ENCODE measurements around the gene GPER1.
A peak's percentile ranks its signal among the peaks of the same experiment; 100 is the strongest.

GPER1 gene

DNA sequence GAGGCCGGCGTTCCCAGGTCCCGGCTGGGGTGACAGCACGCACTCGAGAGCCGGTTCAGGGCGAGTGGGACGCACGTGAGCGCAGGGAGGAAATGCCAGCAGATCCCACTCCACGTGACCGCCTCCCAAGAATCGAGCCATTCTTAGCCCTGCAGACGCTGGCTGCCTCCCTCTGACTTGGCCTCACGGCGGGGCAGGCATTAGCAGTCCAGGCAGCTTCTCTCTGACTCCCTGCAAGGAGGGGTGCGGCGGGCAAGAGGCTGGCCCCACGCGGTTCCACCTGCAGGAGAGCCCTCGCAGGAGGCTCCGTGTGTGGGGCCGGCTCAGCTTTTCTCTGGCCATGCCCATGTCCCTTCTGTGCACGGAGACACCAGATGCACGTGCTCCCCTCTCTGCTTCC is 33.5 kb upstream of the GPER1 start:
- DNase-seq, result no peak

DNA sequence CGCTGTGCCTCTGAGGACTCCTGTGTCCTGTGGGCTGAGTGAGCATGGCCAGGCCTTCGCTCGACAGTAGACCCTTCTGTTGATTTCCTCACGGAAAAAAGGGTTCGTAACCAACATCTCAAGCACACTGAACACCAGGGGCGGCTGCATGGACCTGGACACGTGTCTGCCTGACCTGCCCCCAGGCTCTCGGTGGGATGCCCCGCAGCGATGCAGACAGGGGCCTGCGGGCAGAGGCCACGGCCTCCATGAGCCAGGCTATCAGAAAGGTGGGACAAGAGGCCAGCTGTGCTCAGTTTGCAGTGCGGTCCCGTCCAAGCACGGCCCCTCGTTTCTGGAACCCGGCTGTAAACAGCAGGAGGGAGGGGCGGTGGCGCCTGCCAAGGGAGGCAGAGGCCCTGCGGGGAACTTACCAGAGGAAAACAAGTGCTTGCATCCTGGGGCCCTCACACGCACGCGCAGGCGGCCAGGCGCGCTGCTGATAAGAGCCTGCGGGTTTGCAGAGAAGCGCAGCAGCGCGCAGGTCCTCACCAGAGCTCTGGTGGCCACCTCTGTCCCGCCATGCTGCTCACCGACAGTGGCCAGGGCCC is 33.0 kb upstream of the GPER1 start:
- DNase-seq, result no peak

DNA sequence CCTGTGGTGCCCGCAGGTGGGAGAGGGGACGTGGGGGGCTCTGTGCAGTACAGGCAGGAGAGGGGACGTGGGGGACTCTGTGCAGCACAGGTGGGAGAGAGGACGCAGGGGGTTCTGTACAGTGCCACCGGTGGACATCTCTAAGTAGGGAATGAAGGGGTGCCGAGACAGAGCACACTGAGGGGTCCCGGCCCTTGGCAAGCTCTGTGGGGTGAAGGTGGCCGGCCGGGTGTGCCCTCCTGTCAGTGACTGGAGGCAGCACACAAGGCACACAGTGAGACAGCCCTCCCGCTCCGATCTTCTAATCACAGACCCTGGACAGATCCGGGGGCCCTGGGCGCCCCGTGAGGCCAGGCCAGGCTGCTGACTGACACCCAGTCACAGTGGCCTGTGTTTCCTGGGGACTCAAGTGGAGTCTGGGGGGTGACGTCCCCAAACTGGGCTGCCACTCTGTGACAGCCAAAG is 32.4 kb upstream of the GPER1 start:
- DNase-seq, result no peak

DNA sequence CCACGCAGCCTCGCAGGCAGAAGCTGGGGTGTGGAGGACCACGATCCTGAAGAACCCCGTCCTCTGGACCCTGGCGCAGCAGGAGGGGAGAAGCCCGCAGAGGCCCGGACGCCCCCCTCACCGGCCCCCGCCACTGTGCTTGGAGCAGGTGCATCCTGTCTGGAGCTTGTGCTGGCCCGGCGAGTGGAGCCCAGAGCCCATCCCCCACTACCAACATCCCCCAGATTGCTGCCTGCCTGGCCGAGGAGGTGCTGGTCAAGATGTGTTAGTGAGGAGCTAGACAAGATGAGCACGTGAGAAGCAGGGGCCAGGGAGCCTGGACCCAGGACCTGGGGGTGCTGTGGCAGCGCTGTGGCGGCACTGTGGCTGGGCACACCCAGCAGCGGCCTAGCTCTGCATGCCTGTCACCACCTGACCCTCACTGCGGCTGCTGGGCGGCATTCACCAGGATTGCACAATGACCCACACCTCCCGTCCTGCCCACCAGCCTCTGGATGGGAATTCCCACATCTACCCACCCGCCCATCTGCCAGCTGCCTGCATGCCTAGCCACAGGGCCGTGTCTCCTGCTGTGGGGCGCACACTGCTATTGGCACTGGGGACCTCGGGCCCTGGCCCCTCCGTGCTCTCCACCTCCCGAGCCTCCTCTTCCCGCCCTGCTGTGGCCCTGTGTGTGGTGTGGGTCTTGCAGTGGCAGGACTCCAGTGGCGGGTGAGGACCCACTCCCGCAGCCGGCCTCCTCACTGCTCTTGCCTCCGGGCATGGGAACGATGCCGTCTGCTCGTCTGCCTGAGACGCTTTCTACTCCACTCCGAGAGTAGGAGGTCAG is 31.7 kb upstream of the GPER1 start:
- DNase-seq, result no peak

DNA sequence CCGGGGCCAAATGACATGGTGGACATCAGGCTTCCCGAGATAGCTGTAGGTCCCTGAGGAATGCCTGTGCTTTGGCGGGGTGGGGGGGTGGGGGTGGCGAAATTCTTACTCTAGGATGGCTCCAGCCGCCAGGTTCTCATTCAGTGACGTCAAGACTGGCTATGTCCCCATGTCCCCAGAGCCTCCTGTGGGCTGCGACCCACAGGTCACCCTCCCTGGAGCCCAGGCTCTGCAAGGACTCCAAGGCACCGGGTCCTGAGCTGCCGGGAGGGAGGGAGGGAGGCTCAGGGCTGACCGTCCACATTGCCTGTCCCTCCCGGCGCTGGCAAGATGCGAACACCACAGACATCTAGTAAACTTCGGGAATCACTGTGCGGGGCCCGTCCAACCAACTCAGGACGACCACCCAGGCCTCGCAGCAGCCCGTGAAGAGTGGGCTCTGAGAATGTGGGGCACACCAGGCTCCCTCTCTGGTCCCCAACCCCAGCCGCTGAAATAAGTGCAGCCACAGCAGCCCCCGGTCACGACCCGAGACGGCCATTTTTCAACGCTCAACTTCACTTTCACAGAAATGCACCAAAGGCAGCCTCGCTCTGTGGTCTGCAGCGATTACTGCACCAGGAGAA is 31.0 kb upstream of the GPER1 start:
- DNase-seq, result no peak

DNA sequence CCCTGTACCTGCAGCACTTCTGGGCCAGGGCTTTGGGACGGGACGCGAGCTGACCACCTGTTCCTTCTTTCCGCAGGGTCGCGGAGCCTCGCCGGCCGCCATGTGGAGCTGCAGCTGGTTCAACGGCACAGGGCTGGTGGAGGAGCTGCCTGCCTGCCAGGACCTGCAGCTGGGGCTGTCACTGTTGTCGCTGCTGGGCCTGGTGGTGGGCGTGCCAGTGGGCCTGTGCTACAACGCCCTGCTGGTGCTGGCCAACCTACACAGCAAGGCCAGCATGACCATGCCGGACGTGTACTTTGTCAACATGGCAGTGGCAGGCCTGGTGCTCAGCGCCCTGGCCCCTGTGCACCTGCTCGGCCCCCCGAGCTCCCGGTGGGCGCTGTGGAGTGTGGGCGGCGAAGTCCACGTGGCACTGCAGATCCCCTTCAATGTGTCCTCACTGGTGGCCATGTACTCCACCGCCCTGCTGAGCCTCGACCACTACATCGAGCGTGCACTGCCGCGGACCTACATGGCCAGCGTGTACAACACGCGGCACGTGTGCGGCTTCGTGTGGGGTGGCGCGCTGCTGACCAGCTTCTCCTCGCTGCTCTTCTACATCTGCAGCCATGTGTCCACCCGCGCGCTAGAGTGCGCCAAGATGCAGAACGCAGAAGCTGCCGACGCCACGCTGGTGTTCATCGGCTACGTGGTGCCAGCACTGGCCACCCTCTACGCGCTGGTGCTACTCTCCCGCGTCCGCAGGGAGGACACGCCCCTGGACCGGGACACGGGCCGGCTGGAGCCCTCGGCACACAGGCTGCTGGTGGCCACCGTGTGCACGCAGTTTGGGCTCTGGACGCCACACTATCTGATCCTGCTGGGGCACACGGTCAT is 30.3 kb upstream of the GPER1 start:
- no peak for DNase-seq

DNA sequence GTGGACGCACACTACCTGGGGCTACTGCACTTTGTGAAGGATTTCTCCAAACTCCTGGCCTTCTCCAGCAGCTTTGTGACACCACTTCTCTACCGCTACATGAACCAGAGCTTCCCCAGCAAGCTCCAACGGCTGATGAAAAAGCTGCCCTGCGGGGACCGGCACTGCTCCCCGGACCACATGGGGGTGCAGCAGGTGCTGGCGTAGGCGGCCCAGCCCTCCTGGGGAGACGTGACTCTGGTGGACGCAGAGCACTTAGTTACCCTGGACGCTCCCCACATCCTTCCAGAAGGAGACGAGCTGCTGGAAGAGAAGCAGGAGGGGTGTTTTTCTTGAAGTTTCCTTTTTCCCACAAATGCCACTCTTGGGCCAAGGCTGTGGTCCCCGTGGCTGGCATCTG is 29.6 kb upstream of the GPER1 start:
- no peak for DNase-seq

DNA sequence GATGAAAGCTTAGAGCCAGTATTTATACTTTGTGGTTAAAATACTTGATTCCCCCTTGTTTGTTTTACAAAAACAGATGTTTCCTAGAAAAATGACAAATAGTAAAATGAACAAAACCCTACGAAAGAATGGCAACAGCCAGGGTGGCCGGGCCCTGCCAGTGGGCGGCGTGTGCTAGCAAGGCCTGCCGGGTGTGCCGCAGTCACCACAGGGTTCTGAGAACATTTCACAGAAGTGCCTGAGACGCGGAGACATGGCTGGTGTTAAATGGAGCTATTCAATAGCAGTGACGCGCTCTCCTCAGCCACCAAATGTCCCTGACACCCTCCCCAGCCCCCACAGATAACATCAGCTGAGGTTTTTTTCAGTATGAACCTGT is 29.1 kb upstream of the GPER1 start:
- no peak for DNase-seq

DNA sequence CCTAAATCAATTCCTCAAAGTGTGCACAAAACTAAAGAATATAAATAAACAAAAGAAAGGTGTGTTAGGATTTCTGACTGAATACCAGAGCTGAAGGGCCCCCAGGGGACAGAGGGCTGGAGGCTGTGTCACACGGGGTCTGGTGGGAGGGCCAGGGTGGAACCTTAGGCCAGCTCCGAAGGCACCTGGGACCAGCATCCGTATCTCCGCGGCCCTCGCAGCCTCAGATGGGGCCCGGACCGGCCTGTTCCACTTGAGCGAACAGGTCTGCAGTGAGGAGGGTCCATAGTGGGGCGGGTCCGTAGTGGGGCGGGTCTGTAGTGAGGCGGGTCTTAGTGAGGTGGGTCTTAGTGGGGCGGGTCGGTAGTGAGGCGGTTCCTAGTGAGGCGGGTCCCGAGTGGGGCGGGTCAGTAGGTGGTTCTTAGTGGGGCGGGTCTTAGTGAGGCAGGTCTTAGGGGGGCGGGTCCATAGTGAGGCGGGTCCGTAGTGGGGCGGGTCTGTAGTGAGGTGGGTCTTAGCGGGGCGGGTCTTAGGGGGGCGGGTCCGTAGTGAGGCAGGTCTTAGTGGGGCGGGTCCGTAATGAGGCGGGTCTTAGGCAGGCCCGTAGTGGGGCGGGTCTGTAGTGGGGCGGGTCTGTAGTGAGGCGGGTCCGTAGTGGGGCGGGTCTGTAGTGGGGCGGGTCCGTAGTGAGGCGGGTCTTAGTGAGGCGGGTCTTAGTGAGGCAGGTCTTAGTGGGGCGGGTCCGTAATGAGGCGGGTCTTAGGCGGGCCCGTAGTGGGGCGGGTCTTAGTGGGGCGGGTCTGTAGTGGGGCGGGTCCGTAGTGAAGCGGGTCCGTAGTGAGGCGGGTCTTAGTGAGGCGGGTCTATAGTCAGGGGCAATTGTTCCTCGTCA is 28.5 kb upstream of the GPER1 start:
- DNase-seq, result no peak

DNA sequence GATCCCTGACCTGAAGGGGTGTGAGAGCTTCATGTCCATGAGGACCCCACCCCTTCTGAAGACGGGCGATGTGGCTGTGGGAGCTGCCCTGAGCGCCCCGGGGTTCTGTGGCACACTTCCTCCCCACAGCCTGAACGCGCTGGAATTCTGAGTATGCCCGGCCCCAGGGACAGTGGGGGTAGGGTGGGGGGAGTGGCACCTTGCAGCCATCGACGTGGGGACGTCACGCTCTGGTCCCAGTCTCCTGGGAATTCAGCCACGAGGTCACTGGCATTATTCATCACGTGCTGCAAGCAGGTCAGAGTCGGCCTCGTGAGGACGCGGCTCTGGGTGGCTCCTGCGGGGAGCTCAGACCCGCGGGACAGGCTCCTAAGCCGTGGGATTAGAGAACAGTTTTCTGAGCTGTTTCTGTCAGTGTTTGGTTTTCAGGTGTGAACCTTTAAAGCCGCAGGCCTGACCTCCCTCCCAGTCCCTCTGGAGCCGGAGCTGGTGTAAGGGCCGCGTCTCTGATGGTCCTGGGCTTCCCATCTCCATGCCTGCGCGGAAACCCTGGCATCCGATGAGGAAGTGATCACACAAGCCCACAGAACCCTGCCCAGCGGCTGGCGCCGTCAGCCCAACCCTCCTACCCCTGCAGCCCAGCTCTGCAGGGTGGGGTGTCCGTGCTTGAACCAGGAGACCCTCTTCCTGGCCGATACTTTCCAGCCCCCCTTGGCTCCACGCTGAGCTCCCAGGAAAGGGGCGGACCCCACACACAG is 27.4 kb upstream of the GPER1 start:
- DNase-seq, result no peak

DNA sequence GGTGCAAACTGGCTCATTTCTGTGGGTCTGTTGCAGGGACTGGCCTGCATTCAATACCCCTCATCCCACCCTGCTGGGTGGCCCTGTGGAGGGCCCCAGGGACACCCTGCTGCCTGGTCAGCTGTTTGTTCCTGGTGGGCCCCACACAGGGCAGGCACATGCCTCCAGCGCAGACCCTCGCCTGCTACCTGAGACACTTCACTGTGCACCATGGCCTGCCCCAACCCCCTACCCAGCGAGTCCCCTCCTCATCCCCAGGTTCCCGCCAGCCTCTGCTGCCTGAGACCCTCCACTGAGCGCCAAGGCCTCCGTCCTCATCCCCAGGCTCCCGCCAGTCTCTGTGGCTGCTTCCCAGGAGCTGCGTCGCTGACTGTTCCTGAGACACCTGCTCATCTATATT is 26.7 kb upstream of the GPER1 start:
- no peak for DNase-seq

DNA sequence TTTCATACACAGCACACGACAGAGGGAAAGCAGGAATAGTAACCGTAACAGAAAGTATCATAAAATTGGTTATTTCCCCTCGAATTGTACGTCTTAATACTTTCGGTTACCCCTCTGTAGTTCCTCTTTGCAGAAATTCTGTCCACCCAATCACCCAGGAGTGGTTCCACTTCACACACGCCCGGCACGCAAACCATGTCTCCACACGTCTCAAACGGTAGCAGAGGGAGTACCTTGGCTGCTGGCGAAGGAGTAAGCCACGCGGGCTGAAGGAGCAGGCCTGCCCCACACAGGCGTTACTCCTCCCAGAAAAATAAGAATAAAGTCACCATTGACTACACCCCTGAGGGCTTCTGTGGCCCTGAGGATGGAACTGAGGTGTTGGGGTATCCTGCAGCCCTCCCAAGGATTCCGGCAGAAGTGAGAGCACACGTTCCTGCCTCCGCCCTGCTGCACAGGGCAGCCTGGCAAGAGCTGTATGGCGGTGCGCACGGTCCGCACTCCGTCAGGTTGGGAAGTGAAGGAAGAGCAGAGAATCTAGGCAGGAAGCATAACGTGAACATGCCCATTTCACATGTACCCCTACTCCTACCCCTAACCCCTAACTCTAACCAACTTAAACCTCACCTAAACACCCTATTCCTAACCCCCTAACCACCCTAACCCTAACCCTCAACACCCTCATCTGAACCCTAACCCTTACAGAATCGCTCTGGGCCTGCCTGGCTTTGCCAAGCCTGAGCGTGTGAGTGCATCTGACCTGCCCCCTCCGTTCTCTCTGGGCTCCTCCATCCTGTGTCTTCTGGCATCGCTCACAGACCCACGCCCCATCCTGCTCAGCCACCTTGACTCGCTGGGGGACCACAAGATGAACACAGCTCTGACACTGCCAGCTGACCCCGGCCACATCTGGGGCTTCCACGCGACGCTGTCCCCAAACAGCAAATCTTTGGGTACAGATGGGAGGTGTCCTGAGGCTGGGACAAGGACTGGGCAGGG is 25.3 kb upstream of the GPER1 start:
- no peak for DNase-seq

DNA sequence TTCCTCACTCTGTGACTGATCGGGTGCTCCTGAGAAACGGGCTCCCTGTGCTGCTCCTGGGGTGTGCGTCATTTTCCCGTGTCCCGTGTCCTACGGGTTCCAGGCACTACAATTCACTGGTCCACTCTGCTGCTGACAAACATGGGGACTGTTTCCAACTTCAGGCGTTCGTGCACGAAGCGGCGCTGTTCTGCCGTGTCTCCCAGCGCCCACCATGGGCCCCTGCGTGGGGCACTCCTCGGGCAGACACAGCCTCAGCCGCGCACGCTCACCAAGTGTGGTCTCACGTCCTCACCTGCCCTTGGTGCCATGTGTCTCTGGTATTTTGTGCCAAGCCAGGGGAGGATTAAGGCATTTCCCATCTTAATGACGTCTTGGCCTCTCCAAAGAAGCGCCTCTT is 24.6 kb upstream of the GPER1 start:
- no peak for DNase-seq

DNA sequence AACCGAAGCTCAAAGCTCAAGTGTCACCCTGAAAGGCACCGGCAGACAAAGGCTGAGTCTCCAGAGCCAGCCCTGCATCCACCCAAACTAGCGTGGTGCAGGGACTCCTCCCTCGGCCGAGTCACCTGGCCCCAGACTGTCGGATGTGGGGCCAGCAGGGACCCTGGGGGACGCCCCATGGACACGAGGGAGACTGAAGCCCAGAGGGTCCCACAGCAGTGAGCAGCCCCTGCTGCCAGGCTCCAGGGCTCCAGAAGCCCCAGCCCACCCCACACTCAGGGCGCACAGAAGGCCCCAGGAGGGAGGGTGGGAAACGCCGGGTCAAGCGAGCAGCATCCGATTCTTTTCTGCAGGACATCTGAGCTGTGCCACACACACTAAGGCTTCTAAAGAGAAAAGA is 23.3 kb upstream of the GPER1 start:
- no peak for DNase-seq

DNA sequence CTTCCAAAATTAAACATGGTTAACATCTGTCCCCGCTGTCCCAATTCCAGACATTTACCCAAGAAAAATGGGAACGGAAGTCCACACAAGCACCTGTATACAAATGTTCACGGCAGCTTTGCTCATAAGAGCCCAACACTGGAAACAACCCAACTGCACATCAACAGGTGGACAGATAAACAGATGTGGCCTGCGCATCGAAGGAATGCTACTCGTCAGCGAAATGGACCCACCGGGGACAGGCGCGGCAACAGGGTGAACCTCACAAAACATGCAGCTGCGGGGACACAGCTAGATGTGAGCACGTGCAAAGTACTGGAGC is 22.7 kb upstream of the GPER1 start:
- no peak for DNase-seq

DNA sequence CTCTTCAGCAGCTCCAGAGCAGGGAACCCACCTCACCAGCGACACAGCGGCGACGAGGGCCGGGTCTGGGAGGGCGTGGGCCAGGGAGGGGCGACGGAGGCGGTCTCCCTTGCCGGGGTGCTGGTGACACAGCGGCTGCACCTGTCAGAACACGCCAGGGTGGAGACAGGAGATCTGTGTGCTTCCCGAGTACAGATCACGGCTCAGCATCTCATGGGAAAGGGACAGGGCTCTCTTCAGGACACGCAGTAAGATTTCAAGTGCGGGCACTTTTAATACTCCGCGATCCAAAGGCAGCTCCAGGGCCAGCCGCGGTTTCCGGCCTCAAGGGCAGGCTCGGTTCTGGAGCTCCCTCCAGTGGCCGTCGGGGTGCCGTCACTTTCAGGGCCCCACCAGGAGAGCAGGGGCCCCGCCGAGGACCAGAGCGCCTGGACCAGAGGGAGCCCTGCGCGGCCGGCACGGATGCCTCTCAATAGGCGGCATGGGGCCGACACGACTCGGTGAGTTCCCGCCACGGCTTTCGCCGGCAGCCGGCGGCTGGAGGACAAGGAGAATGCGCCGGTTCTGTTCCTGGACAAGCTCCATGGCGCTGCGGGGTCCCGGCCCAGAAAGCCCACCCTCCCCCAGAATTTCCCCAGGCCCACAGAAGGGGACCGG is 22.2 kb upstream of the GPER1 start:
- peak; percentile 19 for DNase-seq

DNA sequence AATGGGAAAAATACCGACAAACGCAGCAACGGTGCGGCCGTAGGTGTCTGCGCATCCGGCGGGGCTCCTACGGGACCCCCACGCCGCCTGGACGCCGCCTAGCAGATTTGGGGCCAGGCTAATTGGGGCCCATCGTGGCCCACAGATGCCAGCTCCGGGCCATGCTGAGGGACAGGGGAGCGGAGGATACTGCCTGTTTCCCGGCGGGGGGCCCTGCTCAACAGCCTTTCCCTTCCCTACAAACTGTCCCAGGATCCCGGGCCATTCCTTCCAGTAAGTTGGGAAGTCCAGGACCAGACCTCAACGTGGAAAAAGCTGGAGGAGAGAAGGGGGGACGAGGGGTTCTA is 21.7 kb upstream of the GPER1 start:
- DNase-seq, result no peak

DNA sequence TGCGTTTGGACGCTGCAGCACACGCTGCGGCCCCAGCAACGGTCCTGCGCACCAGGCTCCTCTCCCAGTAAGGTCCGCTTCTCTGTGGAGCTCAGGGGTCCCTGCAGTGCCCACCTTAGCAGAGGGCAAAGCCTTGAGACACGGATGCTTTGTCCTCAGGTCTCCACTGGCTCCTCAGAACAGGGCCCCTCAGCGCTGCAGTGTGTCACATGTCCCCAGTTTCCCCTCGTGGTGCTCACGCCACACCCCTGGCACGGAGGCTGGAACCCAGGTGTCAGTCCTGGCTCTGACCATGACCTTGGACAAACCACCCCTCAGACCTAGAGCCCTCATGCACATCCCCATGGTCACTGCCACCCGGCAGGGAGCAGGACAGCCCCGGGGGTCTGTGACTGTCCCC is 19.9 kb upstream of the GPER1 start:
- no peak for DNase-seq

DNA sequence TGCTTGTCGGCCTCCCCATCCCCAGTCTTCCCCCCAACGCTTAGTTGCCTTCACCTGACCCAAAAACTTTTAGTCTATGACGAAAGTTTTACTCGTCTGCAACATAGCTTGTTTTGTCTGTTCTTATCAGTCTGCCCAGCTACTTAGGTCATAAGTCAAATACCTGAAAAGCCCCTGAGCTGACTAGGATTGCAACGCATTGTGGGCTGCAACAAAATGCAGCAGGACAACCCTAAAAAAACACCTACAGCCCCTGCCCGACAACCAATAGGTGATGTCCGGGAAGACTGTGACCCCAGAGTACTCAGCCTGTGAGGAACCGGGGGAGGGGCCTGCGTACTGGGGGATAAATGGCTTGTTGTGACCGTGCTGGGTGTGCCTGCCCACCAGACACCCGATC is 19.3 kb upstream of the GPER1 start:
- no peak for DNase-seq

DNA sequence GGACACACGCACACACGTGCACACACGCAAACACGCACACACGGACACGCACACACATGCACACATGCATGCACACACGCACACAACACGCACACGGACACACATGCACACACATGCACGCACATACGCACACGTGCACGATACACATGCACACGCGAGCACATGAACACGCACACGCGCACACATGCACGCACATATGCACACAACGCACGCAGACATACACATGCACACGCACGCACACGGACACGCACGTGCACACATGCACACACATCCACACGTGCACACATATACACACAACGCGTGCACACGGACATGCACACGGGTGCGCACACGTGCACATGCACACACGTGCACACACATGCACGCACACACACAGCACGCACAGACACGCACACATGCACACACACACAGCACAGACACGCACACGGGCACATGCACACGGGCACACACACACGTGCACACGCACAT is 17.3 kb upstream of the GPER1 start:
- no peak for DNase-seq

Data from NCI-H1105 (cell line).